Measurements from ENCODE around the gene C12orf76. TPM values are rescaled to one million over a fixed set of nuclear protein-coding genes. Genes with fewer than 3 reads are reported as not detected.

C12orf76 gene
- total and polyA plus RNA-seq, 2 of the 13 experiments (the other 11 are each of a cell fraction or from before 2014, with no cell fraction given), result 15.8 to 38.4 TPM

DNA sequence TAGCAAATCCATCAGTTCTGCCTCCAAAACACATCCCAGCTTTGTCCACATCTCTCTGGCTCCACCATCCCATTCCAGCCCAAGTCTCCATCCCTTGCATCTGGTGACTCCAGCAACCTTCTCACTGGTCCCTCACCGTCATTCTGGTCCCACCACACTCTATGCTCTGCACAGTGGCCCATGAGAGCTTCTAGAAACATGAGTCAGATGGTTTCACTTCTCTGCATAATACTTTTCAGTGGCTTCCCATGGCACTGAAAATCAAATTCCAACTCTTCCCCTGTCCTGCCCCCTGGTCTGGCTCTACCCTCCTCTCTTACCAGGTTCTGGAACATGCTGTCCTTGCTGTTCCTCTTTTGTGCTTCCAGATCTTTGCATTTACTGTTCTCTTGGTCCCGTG lies 17.2 kb upstream of the C12orf76 start:
- 26% methylated on average over 2 of the region's 2 CpGs for WGBS (ENCODE audit: low lambda C conversion rate)
- DNase-seq (ENCODE audit: low spot score), result no peak
- Histone ChIP-seq H3K27me3 (ENCODE audit: control insufficient read depth in 1 of 2, insufficient read depth in 2 of 2, low read length in 2 of 2) (no peaks in the 10 kb centered on the region), H3K4me3 (replicated peaks in 1 of 3; ENCODE audit: insufficient read depth in 1 of 3, low read depth in 2 of 3, low read length in 3 of 3) (no peak overlapping the region), H3K79me2 (ENCODE audit: insufficient read depth, low read length) (no peaks in the 10 kb centered on the region), H2AFZ (ENCODE audit: low read length) (no peak overlapping the region), H4K20me1 (ENCODE audit: insufficient read depth, low read length) (no peaks in the 10 kb centered on the region), H3K4me1 (ENCODE audit: insufficient read depth, low read length) (peaks cover 14% of the 10 kb centered on the region), H3K9me3 (ENCODE audit: low read length) (no peaks in the 10 kb centered on the region), H3K27ac (ENCODE audit: extremely low read length, insufficient read depth, low read length) (no peak overlapping the region), H3K9ac (ENCODE audit: insufficient read depth, low read depth, low read length) (no peak overlapping the region), H3K36me3 (replicated peaks in 1 of 2; ENCODE audit: control insufficient read depth in 1 of 2, insufficient read depth in 2 of 2, low read length in 2 of 2) (no peaks in the 10 kb centered on the region), H3K4me2 (ENCODE audit: low read depth, low read length) (no peak overlapping the region)
- no peak for FAIRE-seq
- ATAC-seq, result no peak
- BruUV-seq (replicated peaks), result no TSS peak
- intact Hi-C loops (cut with micrococcal nuclease; ENCODE audit: unreplicated experiment), result no loop called here
- in situ Hi-C loops (cut with HindIII; ENCODE audit: extremely low pct_ligation_motif_present, low pct_unique_long_range_greater_than_20kb), result no loop called here
- POLR2A ChIA-PET, result no interaction called here
- CTCF ChIA-PET (ENCODE audit: low intra/inter-chr PET ratio, low total read pairs), result no interaction called here
- TF ChIP-seq, protein P1, sequence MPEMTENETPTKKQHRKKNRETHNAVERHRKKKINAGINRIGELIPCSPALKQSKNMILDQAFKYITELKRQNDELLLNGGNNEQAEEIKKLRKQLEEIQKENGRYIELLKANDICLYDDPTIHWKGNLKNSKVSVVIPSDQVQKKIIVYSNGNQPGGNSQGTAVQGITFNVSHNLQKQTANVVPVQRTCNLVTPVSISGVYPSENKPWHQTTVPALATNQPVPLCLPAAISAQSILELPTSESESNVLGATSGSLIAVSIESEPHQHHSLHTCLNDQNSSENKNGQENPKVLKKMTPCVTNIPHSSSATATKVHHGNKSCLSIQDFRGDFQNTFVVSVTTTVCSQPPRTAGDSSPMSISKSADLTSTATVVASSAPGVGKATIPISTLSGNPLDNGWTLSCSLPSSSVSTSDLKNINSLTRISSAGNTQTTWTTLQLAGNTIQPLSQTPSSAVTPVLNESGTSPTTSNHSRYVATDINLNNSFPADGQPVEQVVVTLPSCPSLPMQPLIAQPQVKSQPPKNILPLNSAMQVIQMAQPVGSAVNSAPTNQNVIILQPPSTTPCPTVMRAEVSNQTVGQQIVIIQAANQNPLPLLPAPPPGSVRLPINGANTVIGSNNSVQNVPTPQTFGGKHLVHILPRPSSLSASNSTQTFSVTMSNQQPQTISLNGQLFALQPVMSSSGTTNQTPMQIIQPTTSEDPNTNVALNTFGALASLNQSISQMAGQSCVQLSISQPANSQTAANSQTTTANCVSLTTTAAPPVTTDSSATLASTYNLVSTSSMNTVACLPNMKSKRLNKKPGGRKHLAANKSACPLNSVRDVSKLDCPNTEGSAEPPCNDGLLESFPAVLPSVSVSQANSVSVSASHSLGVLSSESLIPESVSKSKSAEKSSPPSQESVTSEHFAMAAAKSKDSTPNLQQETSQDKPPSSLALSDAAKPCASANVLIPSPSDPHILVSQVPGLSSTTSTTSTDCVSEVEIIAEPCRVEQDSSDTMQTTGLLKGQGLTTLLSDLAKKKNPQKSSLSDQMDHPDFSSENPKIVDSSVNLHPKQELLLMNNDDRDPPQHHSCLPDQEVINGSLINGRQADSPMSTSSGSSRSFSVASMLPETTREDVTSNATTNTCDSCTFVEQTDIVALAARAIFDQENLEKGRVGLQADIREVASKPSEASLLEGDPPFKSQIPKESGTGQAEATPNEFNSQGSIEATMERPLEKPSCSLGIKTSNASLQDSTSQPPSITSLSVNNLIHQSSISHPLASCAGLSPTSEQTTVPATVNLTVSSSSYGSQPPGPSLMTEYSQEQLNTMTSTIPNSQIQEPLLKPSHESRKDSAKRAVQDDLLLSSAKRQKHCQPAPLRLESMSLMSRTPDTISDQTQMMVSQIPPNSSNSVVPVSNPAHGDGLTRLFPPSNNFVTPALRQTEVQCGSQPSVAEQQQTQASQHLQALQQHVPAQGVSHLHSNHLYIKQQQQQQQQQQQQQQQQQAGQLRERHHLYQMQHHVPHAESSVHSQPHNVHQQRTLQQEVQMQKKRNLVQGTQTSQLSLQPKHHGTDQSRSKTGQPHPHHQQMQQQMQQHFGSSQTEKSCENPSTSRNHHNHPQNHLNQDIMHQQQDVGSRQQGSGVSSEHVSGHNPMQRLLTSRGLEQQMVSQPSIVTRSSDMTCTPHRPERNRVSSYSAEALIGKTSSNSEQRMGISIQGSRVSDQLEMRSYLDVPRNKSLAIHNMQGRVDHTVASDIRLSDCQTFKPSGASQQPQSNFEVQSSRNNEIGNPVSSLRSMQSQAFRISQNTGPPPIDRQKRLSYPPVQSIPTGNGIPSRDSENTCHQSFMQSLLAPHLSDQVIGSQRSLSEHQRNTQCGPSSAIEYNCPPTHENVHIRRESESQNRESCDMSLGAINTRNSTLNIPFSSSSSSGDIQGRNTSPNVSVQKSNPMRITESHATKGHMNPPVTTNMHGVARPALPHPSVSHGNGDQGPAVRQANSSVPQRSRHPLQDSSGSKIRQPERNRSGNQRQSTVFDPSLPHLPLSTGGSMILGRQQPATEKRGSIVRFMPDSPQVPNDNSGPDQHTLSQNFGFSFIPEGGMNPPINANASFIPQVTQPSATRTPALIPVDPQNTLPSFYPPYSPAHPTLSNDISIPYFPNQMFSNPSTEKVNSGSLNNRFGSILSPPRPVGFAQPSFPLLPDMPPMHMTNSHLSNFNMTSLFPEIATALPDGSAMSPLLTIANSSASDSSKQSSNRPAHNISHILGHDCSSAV (CRISPR knock-in tag; IDR thresholded peaks at IDR 0.05; ENCODE audit: borderline replicate concordance), result no peak
- TF ChIP-seq, protein P2, sequence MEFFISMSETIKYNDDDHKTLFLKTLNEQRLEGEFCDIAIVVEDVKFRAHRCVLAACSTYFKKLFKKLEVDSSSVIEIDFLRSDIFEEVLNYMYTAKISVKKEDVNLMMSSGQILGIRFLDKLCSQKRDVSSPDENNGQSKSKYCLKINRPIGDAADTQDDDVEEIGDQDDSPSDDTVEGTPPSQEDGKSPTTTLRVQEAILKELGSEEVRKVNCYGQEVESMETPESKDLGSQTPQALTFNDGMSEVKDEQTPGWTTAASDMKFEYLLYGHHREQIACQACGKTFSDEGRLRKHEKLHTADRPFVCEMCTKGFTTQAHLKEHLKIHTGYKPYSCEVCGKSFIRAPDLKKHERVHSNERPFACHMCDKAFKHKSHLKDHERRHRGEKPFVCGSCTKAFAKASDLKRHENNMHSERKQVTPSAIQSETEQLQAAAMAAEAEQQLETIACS (CRISPR knock-in tag; IDR thresholded peaks at IDR 0.05), result no peak
- TF ChIP-seq GTF3A (CRISPR knock-in tag; conservative IDR thresholded peaks at IDR 0.05) (no peak), ZNF367 (CRISPR knock-in tag; IDR thresholded peaks at IDR 0.05; ENCODE audit: borderline replicate concordance) (no peak), ZBTB20 (CRISPR knock-in tag; IDR thresholded peaks at IDR 0.05; ENCODE audit: borderline replicate concordance, low read depth) (no peak), SIX4 (CRISPR knock-in tag; IDR thresholded peaks at IDR 0.05) (no peak), NR1H2 (CRISPR knock-in tag; IDR thresholded peaks at IDR 0.05; ENCODE audit: borderline replicate concordance, low read depth) (no peak), GATA4 (IDR thresholded peaks at IDR 0.05; ENCODE audit: borderline replicate concordance, low read depth) (no peak), ZC3H13 (CRISPR knock-in tag; IDR thresholded peaks at IDR 0.05) (no peak), ZNF343 (CRISPR knock-in tag; IDR thresholded peaks at IDR 0.05) (no peak), MTA1 (CRISPR knock-in tag; IDR thresholded peaks at IDR 0.05; ENCODE audit: borderline replicate concordance) (no peak), ZBTB42 (CRISPR knock-in tag; IDR thresholded peaks at IDR 0.05) (no peak)
- TF ChIP-seq, protein P3, sequence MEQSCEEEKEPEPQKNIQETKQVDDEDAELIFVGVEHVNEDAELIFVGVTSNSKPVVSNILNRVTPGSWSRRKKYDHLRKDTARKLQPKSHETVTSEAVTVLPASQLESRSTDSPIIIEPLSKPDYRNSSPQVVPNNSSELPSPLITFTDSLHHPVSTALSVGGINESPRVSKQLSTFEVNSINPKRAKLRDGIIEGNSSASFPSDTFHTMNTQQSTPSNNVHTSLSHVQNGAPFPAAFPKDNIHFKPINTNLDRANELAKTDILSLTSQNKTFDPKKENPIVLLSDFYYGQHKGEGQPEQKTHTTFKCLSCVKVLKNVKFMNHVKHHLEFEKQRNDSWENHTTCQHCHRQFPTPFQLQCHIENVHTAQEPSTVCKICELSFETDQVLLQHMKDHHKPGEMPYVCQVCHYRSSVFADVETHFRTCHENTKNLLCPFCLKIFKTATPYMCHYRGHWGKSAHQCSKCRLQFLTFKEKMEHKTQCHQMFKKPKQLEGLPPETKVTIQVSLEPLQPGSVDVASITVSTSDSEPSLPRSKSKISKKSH (CRISPR knock-in tag; IDR thresholded peaks at IDR 0.05; ENCODE audit: borderline replicate concordance), result no peak

Data from HepG2 (cell line).